HepG2 (cell line): ENCODE data around the gene TSEN34. TPM values are rescaled to one million over a fixed set of nuclear protein-coding genes. Genes with fewer than 3 reads are reported as not detected.

Source experiments
- BRD4 ChIP-seq: sonication (generic); formaldehyde crosslinking; IDR thresholded peaks from 2 replicates; pipeline ENCODE4 v1.4.0; 2020; ENCODE audit warnings: missing genetic modification reagents
- ELF1 ChIP-seq: sonication (generic); formaldehyde crosslinking; IDR thresholded peaks from 2 replicates; pipeline ENCODE4 v1.4.0; 2020; ENCODE audit warnings: missing genetic modification reagents
- HNRNPLL ChIP-seq: fragments of 200-400 bp; formaldehyde crosslinking; IDR thresholded peaks from 2 replicates; pipeline ENCODE4 v1.6.1; 2017; ENCODE audit warnings: mild to moderate bottlenecking, low read depth, low read length; ENCODE audit not compliant: poor library complexity, severe bottlenecking
- KDM2A ChIP-seq: sonication (generic); formaldehyde crosslinking; IDR thresholded peaks from 2 replicates; pipeline ENCODE4 v1.4.0; 2020; ENCODE audit warnings: low read depth, missing genetic modification reagents, borderline replicate concordance
- KDM5B ChIP-seq: sonication (generic); formaldehyde crosslinking; IDR thresholded peaks from 2 replicates; pipeline ENCODE4 v1.4.0; 2020; ENCODE audit warnings: missing genetic modification reagents, mild to moderate bottlenecking, borderline replicate concordance
- MEF2D ChIP-seq: sonication (generic); formaldehyde crosslinking; IDR thresholded peaks from 2 replicates; pipeline ENCODE4 v1.5.1; 2020; ENCODE audit warnings: mild to moderate bottlenecking, missing genetic modification reagents
- NBN ChIP-seq: fragments of 450-650 bp; conservative IDR thresholded peaks from 2 replicates; pipeline ENCODE4 v1.6.1; 2017
- PLRG1 ChIP-seq: fragments of 450-650 bp; conservative IDR thresholded peaks from 2 replicates; pipeline ENCODE4 v1.6.1; 2016
- RXRB ChIP-seq: IDR thresholded peaks from 2 replicates; pipeline ENCODE4 v1.6.1; 2016; ENCODE audit warnings: borderline replicate concordance, missing genetic modification reagents, missing compliant biosample characterization
- SOX13 ChIP-seq, 3 experiments: fragments of 450-650 bp in 1 of 3; sonication (generic) in 1 of 3; formaldehyde crosslinking in 1 of 3; IDR thresholded peaks in 2 of 3; conservative IDR thresholded peaks in 1 of 3; 2 replicates each; pipeline versions ENCODE4 v1.5.0 to v1.6.1; 2016 to 2020; ENCODE audit warnings: antibody characterized with exemption in 1 of 3, mild to moderate bottlenecking in 1 of 3, missing compliant biosample characterization in 1 of 3, missing genetic modification reagents in 1 of 3, moderate library complexity in 1 of 3
- SSRP1 ChIP-seq: IDR thresholded peaks from 2 replicates; pipeline ENCODE4 v1.6.1; 2016; ENCODE audit warnings: control low read depth
- WIZ ChIP-seq: sonication (generic); formaldehyde crosslinking; IDR thresholded peaks from 2 replicates; pipeline ENCODE4 v1.5.1; 2020; ENCODE audit warnings: mild to moderate bottlenecking, missing genetic modification reagents
- YEATS4 ChIP-seq: sonication (generic); formaldehyde crosslinking; IDR thresholded peaks from 2 replicates; pipeline ENCODE4 v1.4.0; 2020; ENCODE audit warnings: missing genetic modification reagents, borderline replicate concordance
- ZBTB7A ChIP-seq: sonication (generic); formaldehyde crosslinking; IDR thresholded peaks from 2 replicates; pipeline ENCODE4 v1.8.0; 2022; ENCODE audit warnings: mild to moderate bottlenecking, missing genetic modification reagents
- ZNF292 ChIP-seq: sonication (generic); formaldehyde crosslinking; IDR thresholded peaks from 2 replicates; pipeline ENCODE4 v1.8.1; 2022; ENCODE audit warnings: mild to moderate bottlenecking, low read depth, missing genetic modification reagents, borderline replicate concordance
- ZNF329 ChIP-seq: sonication (generic); formaldehyde crosslinking; IDR thresholded peaks from 2 replicates; pipeline ENCODE4 v1.9.0; 2021; ENCODE audit warnings: low read depth, mild to moderate bottlenecking, missing genetic modification reagents
- ZNF33B ChIP-seq: sonication (generic); formaldehyde crosslinking; IDR thresholded peaks from 2 replicates; pipeline ENCODE4 v1.5.1; 2020; ENCODE audit warnings: mild to moderate bottlenecking, missing genetic modification reagents
- ZNF501 ChIP-seq: sonication (generic); formaldehyde crosslinking; IDR thresholded peaks from 2 replicates; pipeline ENCODE4 v1.5.1; 2020; ENCODE audit warnings: mild to moderate bottlenecking, moderate library complexity, missing genetic modification reagents
- ZNF724P ChIP-seq: sonication (generic); formaldehyde crosslinking; IDR thresholded peaks from 2 replicates; pipeline ENCODE4 v1.8.0; 2022; ENCODE audit warnings: missing genetic modification reagents, borderline replicate concordance
- ZNF746 ChIP-seq: sonication (generic); formaldehyde crosslinking; IDR thresholded peaks from 2 replicates; pipeline ENCODE4 v1.8.0; 2022; ENCODE audit warnings: mild to moderate bottlenecking, missing genetic modification reagents
- ZNF780A ChIP-seq: sonication (generic); formaldehyde crosslinking; IDR thresholded peaks from 2 replicates; pipeline ENCODE4 v1.8.0; 2022; ENCODE audit warnings: mild to moderate bottlenecking, missing genetic modification reagents, moderate library complexity
- ZSCAN12 ChIP-seq: sonication (generic); formaldehyde crosslinking; IDR thresholded peaks from 2 replicates; pipeline ENCODE4 v1.9.0; 2021; ENCODE audit warnings: mild to moderate bottlenecking, missing genetic modification reagents
- polyA plus RNA-seq, 8 experiments: library from polyadenylated mRNA; depleted of rRNA in 3 of 8; stranded (reverse) in 7 of 8; unstranded in 1 of 8; fragments of >200 nt; fragmentation: Illumina TruSeq in 4 of 8; extraction: Trizol in 4 of 8; gene quantifications; 2 replicates each; pipeline versions ENCODE4 v1.2.1 to v1.2.3, GENCODE V29; 2011 to 2016; ENCODE audit warnings: low read depth in 4 of 8, missing spikeins in 1 of 8, mixed read lengths in 1 of 8; ENCODE audit not compliant: insufficient read depth in 1 of 8
- total RNA-seq, 5 experiments: library from RNA; depleted of rRNA; stranded (reverse); fragments of >200 nt; fragmentation: Illumina TruSeq; extraction: Trizol; gene quantifications; 2 replicates each; pipeline ENCODE4 v1.2.3, GENCODE V29; 2016; ENCODE audit warnings: low read depth in 1 of 5
- TF ChIP-seq, protein P1 (sequence below): sonication (generic); formaldehyde crosslinking; IDR thresholded peaks from 2 replicates; pipeline ENCODE4 v1.8.0; 2022; ENCODE audit warnings: missing genetic modification reagents, mild to moderate bottlenecking, borderline replicate concordance
- TF ChIP-seq, protein P2 (sequence below): sonication (generic); formaldehyde crosslinking; IDR thresholded peaks from 2 replicates; pipeline ENCODE4 v1.4.0; 2020; ENCODE audit warnings: missing genetic modification reagents
- TF ChIP-seq, protein P3 (sequence below): sonication (generic); formaldehyde crosslinking; IDR thresholded peaks from 2 replicates; pipeline ENCODE4 v1.9.0; 2021; ENCODE audit warnings: missing genetic modification reagents, borderline replicate concordance
- TF ChIP-seq, protein P4 (sequence below): IDR thresholded peaks from 2 replicates; pipeline ENCODE4 v1.6.1; 2012; ENCODE audit warnings: inconsistent platforms

The TSEN34 gene
- total and polyA plus RNA-seq, 2 of the 13 experiments (the other 11 are each of a cell fraction or from before 2014, with no cell fraction given), result 55.1 to 65.4 TPM

DNA sequence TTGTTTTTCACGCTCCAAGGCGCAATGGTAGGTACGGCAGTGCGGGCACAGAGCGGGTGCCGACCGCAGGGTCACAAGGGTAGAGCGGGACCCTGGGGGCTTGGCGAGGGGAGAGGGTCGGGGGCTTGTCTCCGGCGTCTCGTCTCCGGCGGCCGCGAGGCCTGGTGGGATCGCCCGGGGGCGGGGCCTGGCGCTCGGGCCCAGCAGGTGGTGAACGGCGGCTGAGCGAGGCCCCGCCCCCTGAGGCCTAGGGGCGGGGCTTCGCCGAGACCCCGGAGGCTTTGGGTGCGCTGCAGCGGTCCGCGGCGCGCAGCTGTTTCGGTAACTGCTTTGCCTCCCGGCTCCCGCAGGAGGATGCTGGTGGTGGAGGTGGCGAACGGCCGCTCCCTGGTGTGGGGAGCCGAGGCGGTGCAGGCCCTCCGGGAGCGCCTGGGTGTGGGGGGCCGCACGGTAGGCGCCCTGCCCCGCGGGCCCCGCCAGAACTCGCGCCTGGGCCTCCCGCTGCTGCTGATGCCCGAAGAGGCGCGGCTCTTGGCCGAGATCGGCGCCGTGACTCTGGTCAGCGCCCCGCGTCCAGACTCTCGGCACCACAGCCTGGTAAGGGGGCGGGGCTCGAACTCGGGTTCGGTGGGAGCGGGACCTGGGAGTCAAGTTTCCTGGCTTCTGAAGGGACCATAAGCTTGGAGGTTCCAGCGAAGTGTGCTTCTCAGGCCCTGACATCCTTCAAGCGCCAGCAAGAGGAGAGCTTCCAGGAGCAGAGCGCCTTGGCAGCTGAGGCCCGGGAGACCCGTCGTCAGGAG lies at the start of gene TSEN34 (continued):
- TF ChIP-seq, protein P1, sequence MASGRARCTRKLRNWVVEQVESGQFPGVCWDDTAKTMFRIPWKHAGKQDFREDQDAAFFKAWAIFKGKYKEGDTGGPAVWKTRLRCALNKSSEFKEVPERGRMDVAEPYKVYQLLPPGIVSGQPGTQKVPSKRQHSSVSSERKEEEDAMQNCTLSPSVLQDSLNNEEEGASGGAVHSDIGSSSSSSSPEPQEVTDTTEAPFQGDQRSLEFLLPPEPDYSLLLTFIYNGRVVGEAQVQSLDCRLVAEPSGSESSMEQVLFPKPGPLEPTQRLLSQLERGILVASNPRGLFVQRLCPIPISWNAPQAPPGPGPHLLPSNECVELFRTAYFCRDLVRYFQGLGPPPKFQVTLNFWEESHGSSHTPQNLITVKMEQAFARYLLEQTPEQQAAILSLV, result no peak
- TF ChIP-seq HNRNPLL, result no peak
- no peak for TF ChIP-seq SSRP1 (CRISPR knock-in tag)
- TF ChIP-seq, protein P2, sequence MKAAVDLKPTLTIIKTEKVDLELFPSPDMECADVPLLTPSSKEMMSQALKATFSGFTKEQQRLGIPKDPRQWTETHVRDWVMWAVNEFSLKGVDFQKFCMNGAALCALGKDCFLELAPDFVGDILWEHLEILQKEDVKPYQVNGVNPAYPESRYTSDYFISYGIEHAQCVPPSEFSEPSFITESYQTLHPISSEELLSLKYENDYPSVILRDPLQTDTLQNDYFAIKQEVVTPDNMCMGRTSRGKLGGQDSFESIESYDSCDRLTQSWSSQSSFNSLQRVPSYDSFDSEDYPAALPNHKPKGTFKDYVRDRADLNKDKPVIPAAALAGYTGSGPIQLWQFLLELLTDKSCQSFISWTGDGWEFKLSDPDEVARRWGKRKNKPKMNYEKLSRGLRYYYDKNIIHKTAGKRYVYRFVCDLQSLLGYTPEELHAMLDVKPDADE (CRISPR knock-in tag), result no peak
- peak; percentile 44; the same call in 1 of the 2 replicates for TF ChIP-seq BRD4
- no peak for TF ChIP-seq ELF1 (CRISPR knock-in tag)
- TF ChIP-seq ZNF33B (CRISPR knock-in tag), result 0 out of 2 replicates have a peak, but pooled peaks have one; percentile 78
- no peak for TF ChIP-seq ZNF292 (CRISPR knock-in tag)
- TF ChIP-seq MEF2D (CRISPR knock-in tag), result peak; percentile 43; the same call in 1 of the 2 replicates
- TF ChIP-seq SOX13 (IDR thresholded peaks at IDR 0.05), result no peak
- TF ChIP-seq SOX13 (CRISPR knock-in tag; conservative IDR thresholded peaks at IDR 0.05 in 1 of 2, IDR thresholded peaks at IDR 0.05 in 1 of 2), result no peak
- TF ChIP-seq PLRG1, result no peak
- TF ChIP-seq ZNF329, result 0 out of 2 replicates have a peak, but pooled peaks have one; percentile 17
- TF ChIP-seq ZNF724P (CRISPR knock-in tag), result peak; percentile 68; the same call in 1 of the 2 replicates
- 0 out of 2 replicates have a peak, but pooled peaks have one; percentile 58 for TF ChIP-seq ZNF746
- TF ChIP-seq RXRB (CRISPR knock-in tag), result no peak
- 0 out of 2 replicates have a peak, but pooled peaks have one; percentile 41 for TF ChIP-seq ZBTB7A (CRISPR knock-in tag)
- TF ChIP-seq ZSCAN12 (CRISPR knock-in tag), result peak; percentile 21; the same call in 1 of the 2 replicates
- TF ChIP-seq, protein P3, sequence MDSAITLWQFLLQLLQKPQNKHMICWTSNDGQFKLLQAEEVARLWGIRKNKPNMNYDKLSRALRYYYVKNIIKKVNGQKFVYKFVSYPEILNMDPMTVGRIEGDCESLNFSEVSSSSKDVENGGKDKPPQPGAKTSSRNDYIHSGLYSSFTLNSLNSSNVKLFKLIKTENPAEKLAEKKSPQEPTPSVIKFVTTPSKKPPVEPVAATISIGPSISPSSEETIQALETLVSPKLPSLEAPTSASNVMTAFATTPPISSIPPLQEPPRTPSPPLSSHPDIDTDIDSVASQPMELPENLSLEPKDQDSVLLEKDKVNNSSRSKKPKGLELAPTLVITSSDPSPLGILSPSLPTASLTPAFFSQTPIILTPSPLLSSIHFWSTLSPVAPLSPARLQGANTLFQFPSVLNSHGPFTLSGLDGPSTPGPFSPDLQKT, result no peak
- peak; percentile 81; the same call in 1 of the 2 replicates for TF ChIP-seq KDM2A
- TF ChIP-seq, protein P4, sequence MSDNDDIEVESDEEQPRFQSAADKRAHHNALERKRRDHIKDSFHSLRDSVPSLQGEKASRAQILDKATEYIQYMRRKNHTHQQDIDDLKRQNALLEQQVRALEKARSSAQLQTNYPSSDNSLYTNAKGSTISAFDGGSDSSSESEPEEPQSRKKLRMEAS, result peak; percentile 23; the same call in 1 of the 2 replicates
- TF ChIP-seq ZNF501, result peak; percentile 20; the same call in 1 of the 2 replicates
- TF ChIP-seq YEATS4 (CRISPR knock-in tag), result no peak; the same call in 1 of the 2 replicates
- TF ChIP-seq KDM5B, result peak; percentile 54; the same call in 1 of the 2 replicates
- no peak for TF ChIP-seq ZNF780A
- no peak for TF ChIP-seq NBN
- no peak for TF ChIP-seq WIZ
